Central memory CD8-positive, alpha-beta T cell (primary cell): ENCODE results near the gene SLPI.

Experiments
- ATAC-seq: fragments of 150-1000 bp; cut with Tn5 transposase; replicated peaks from 2 replicates; pipeline ENCODE4 v1.10.0; 2022; ENCODE audit warnings: mild to moderate bottlenecking, moderate FRiP score, moderate number of reproducible peaks; ENCODE audit not compliant: poor library complexity, severe bottlenecking; ENCODE audit errors: extremely low read depth
- DNase-seq, 2 donors: peaks; one replicate each; pipeline ENCODE4 v3.0.0; 2021; ENCODE audit warnings: low spot score in 2 of 2
- H3K27ac Mint-ChIP-seq: one replicate; pipeline ENCODE4 v1.8.0; 2022; ENCODE audit warnings: low read depth, mild to moderate bottlenecking, moderate library complexity, mixed read lengths
- H3K27me3 Mint-ChIP-seq: one replicate; pipeline ENCODE4 v1.8.0; 2022; ENCODE audit warnings: mixed read lengths
- H3K36me3 Mint-ChIP-seq: one replicate; pipeline ENCODE4 v1.8.0; 2022; ENCODE audit warnings: mild to moderate bottlenecking, moderate library complexity, mixed read lengths; ENCODE audit not compliant: insufficient read depth
- H3K4me1 Mint-ChIP-seq: one replicate; pipeline ENCODE4 v1.8.0; 2022; ENCODE audit warnings: mixed read lengths
- H3K4me3 Mint-ChIP-seq: one replicate; pipeline ENCODE4 v1.8.0; 2022; ENCODE audit warnings: mild to moderate bottlenecking, moderate library complexity, mixed read lengths
- H3K9me3 Mint-ChIP-seq: one replicate; pipeline ENCODE4 v1.8.0; 2022; ENCODE audit warnings: mixed read lengths

The SLPI gene

DNA sequence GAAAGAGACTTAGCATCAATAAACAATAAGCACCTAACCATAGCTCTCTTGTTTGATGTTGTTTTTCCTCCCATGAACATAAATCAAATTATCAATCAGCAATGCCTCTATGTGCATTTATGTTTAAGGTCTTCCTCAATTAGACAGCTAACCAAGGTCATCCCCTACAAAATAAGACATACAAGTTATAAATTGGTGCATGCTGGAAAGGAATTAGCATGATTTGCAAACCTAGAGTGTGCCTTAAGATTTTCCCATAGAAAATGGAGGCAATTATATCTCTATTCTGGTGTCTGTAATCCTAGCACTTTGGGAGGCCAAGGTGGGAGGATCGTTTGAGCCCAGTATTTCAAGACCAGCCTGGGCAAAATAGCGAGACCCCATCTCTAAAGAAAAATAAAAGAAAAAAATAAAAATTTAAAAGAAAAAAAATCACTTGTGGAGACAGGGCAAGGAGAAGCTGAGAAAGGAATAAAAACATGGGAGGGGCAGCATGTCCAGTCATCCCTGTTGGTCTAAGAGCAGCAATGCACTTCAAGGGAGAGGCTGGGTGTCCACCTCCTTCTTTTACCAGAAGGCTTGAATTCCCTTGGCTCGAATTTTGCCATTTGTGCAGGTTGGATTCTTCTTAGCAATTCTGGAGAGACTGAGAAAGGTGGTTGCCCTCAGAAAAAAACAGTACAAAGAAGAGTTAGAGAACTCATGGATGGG lies 9.3 kb upstream of the SLPI start:
- Mint-ChIP-seq H3K4me1 (no peaks in the 10 kb centered on the region), H3K9me3 (no peaks in the 10 kb centered on the region), H3K27ac (no peak overlapping the region), H3K36me3 (no peaks in the 10 kb centered on the region), H3K4me3 (no peak overlapping the region), H3K27me3 (peaks cover 52% of the 10 kb centered on the region)
- DNase-seq (no peak), ATAC-seq (no peak)

DNA sequence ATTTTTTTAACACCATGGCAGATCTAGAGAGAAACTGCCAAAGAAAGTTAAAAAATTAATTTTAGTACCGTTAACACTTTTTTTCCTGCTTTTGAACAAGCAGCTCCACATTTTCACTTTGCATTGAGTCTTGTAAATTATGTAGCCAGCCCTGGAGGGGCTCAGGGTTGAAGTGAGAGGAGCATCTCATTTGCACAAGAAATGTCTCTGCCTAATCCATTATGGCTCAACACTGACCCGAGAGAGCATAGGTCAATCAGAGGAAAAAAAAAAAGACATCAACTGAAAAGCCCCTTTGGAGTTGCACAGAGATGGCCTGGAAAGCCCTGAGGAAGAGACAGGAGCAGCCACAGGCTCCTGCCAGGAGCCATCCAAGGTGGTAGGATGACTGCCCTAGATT lies 4.3 kb upstream of the SLPI start:
- no peak for DNase-seq
- H3K36me3 Mint-ChIP-seq, result no peaks in the 10 kb centered on the region
- H3K9me3 Mint-ChIP-seq, result no peaks in the 10 kb centered on the region
- ATAC-seq, result no peak
- H3K4me3 Mint-ChIP-seq, result no peak overlapping the region
- no peaks in the 10 kb centered on the region for H3K4me1 Mint-ChIP-seq
- H3K27ac Mint-ChIP-seq, result no peak overlapping the region
- peaks cover 55% of the 10 kb centered on the region for H3K27me3 Mint-ChIP-seq

DNA sequence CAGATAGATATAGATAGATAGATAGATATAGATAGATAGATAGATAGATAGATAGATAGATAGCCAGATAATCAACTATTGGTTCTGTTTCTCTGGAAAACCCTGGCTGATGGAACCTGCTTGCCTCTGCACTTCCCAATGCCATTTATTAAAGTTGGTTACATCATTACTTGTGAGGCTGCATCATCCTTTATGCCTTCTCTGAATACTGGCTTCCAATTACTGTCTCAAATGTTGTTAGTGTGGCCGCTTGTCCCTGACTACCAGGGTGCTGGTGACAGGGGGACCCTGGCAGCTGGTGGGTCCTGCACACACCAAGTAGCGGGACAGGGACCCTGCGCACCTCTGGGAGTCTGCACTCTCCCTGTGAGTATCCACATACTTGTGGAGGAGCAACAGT lies 3.9 kb upstream of the SLPI start:
- no peak overlapping the region for H3K4me3 Mint-ChIP-seq
- no peaks in the 10 kb centered on the region for H3K4me1 Mint-ChIP-seq
- no peak for DNase-seq
- no peak overlapping the region for H3K27ac Mint-ChIP-seq
- no peaks in the 10 kb centered on the region for H3K36me3 Mint-ChIP-seq
- peaks cover 59% of the 10 kb centered on the region for H3K27me3 Mint-ChIP-seq
- no peaks in the 10 kb centered on the region for H3K9me3 Mint-ChIP-seq
- no peak for ATAC-seq

DNA sequence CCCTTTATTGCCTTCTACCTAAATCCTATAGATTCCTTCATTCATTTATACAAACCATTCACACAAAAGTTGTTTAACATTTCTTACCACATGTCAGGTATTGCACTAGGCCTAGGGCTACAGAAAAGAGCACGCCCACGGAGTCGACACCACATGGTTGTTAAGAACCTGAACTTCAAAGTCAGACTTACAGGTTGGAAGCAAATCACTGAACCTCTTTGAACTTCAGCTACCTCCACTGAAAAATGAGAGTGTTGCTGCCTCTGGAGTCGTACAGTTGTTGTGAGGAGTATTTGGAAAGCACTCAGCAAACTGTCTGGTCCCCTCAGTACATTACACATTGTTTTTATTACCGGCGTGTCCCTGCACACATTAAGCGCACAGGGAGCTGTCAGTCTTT lies 3.3 kb upstream of the SLPI start:
- no peaks in the 10 kb centered on the region for H3K36me3 Mint-ChIP-seq

DNA sequence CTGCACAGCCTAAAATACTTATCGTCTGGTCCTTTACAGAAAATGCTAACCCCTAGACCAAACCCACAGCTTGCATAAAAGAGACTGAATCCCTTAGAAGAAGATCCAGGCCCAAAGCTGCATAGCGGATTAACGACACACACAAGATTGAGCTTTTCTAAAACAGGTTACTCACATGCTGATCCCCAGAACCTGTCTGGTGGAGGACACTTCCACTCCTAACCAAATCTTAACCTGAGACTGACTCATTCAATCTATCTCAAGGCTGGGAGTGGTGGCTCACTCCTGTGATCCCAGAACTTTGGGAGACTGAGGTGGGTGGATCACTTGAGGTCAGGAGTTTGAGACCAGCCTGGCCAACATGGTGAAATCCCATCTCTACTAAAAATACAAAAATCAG lies 2.8 kb upstream of the SLPI start:
- Mint-ChIP-seq H3K27me3 (peaks cover 58% of the 10 kb centered on the region), H3K27ac (no peak overlapping the region), H3K9me3 (no peaks in the 10 kb centered on the region), H3K36me3 (no peaks in the 10 kb centered on the region), H3K4me3 (no peak overlapping the region), H3K4me1 (no peaks in the 10 kb centered on the region)
- DNase-seq, result no peak
- ATAC-seq, result no peak

More for the DNA sequence above, 3.3 kb upstream of the SLPI start:
- Mint-ChIP-seq H3K27me3 (peaks cover 59% of the 10 kb centered on the region), H3K4me3 (no peak overlapping the region), H3K4me1 (no peaks in the 10 kb centered on the region), H3K9me3 (no peaks in the 10 kb centered on the region), H3K27ac (no peak overlapping the region)
- DNase-seq, result no peak
- no peak for ATAC-seq

DNA sequence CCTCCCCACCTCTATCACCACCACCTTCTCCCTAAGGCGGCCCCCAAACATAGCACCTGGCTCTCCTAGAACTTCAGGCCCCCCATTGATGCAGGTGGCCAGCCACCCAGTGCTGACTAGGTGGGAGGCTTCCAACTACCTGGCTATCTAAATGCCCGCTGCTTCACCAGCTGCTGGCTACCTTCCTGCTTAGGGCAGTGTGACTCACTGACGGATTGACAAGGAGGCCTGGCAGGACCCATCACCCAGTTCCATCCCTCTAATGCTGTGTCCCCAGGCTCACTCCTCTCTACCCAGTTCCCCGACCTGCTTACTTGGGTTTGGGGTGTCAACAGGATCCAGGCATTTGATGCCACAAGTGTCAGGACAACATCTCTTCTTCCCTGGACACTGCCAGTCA lies 1.1 kb downstream of the SLPI start:
- no peaks in the 10 kb centered on the region for H3K36me3 Mint-ChIP-seq
- no peak overlapping the region for H3K27ac Mint-ChIP-seq
- DNase-seq (no peak), ATAC-seq (no peak)
- H3K9me3 Mint-ChIP-seq, result no peaks in the 10 kb centered on the region
- peaks cover 69% of the 10 kb centered on the region for H3K27me3 Mint-ChIP-seq
- H3K4me3 Mint-ChIP-seq, result no peak overlapping the region
- H3K4me1 Mint-ChIP-seq, result no peaks in the 10 kb centered on the region

DNA sequence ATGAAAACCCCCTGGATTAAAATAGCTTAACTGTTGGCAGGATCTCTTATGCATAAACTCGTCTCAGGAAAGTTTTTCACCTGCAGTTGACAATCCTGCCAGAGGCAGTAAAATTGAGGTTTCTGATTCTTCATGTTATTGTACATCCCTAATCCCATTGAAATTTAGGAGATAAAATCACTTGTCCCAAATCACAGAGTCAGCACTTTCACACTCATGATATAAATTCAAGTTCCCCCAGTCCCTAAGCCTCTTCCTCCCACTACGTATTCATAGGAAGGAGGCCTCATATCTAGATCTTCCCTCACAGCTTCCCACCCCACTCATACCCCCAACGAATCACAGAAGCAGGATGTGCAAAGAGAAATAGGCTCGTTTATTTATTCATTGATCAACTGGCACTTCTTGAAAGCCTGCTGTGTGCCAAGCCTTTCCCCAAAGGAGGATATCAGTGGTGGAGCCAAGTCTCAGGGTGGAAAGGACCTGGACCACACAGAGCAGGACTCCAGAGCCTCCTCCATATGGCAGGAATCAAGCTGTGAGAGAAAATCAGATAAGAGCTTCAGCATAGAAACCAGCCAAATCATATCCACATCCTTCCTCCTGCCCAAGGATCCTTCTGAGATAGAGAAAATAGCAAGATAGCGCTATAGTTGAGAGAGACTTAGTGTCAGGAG lies 2.3 kb downstream of the SLPI start:
- H3K36me3 Mint-ChIP-seq, result no peaks in the 10 kb centered on the region
- H3K27me3 Mint-ChIP-seq, result peaks cover 81% of the 10 kb centered on the region
- ATAC-seq (no peak), DNase-seq (no peak)
- H3K4me3 Mint-ChIP-seq, result no peak overlapping the region
- H3K27ac Mint-ChIP-seq, result no peak overlapping the region
- H3K9me3 Mint-ChIP-seq, result no peaks in the 10 kb centered on the region
- H3K4me1 Mint-ChIP-seq, result no peaks in the 10 kb centered on the region

DNA sequence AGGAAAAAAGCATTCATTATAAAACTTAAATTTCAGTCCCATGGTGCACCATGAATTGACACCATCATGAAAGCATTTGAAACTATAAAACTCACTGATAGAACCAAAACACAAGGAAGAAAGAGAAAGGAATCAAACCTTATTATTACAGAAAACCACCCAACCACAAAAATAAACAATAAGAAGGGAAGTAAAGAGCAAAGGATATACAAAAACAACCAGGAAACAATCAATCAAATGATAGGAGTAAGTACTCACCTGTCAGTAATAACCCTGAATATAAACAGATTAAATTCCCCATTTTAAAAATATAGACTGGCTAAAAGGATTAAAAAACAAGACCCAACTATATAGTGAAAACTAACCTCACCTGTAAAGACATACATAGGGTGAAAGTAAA lies 5.8 kb downstream of the SLPI start:
- ATAC-seq (no peak), DNase-seq (no peak)
- Mint-ChIP-seq H3K4me3 (no peak overlapping the region), H3K36me3 (no peaks in the 10 kb centered on the region), H3K27ac (no peak overlapping the region), H3K27me3 (peaks cover 93% of the 10 kb centered on the region), H3K9me3 (no peaks in the 10 kb centered on the region), H3K4me1 (no peaks in the 10 kb centered on the region)

DNA sequence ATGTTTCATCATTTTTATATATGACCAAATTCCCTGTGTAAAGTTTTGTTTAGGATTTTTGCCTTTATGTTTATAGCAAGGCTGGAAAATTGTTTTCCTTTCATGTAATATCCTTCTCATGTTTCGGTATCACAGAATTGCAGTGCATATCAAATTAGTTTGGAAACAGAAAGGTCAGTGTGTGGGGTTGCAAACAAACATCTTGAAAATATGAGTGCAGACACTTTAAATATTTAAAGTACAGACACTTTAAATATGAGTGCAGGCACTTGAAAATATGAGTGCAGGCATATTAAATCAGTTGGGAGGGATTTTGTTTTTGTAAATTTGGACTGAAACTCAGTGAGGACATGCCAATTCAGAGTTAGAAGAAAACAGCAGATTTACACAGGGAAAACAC lies 6.5 kb downstream of the SLPI start:
- H3K27me3 Mint-ChIP-seq, result peaks cover 89% of the 10 kb centered on the region
- H3K36me3 Mint-ChIP-seq, result no peaks in the 10 kb centered on the region
- ATAC-seq (no peak), DNase-seq (no peak)
- no peaks in the 10 kb centered on the region for H3K4me1 Mint-ChIP-seq
- no peak overlapping the region for H3K27ac Mint-ChIP-seq
- H3K4me3 Mint-ChIP-seq, result no peak overlapping the region
- no peaks in the 10 kb centered on the region for H3K9me3 Mint-ChIP-seq

DNA sequence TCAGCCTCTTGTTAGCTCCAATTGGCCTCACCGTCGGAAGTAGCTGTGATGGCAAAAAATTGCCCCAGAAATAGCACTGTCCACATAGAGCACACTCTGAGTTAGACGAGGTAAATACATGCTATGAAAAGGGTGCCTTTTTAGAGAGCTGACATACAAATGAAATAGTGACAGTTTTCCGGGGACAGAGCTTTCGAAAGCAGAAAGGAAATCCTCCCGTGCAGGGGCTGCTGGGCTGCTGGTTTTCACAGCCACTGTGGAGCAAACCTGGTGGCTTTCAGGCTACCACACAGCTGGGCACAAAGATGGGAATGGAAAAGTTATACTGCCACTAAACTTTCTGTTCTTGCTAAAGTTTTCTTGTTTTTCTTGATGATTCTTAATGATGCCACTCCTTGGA lies 8.3 kb downstream of the SLPI start:
- DNase-seq, result no peak
- Mint-ChIP-seq H3K4me3 (no peak overlapping the region), H3K4me1 (no peaks in the 10 kb centered on the region), H3K27ac (no peak overlapping the region), H3K9me3 (no peaks in the 10 kb centered on the region), H3K27me3 (peaks cover 89% of the 10 kb centered on the region), H3K36me3 (no peaks in the 10 kb centered on the region)
- no peak for ATAC-seq

DNA sequence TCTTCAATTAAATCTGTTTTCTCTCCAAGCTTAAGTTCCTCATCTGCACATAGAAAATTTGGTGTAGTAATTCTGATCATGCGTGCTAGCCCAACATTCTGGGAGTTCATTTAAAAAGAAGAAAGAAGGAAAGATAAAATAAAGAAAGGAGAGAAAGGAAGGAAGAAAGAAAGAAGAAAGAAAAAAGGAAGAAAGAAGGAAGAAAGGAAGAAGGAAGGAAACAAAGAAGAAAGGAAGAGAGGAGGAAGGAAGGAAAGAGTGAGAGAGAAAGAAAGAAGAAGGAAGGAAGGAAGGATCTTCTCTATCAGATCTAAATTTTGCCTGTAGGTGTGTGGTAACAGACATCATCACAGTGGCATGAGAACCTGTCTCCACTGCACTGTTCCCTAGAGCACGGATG lies 16.2 kb downstream of the SLPI start:
- peaks cover 9% of the 10 kb centered on the region for H3K9me3 Mint-ChIP-seq
- H3K4me3 Mint-ChIP-seq, result no peak overlapping the region
- ATAC-seq, result no peak
- no peaks in the 10 kb centered on the region for H3K4me1 Mint-ChIP-seq
- no peaks in the 10 kb centered on the region for H3K36me3 Mint-ChIP-seq
- H3K27me3 Mint-ChIP-seq, result peaks cover 86% of the 10 kb centered on the region
- no peak overlapping the region for H3K27ac Mint-ChIP-seq
- no peak for DNase-seq

DNA sequence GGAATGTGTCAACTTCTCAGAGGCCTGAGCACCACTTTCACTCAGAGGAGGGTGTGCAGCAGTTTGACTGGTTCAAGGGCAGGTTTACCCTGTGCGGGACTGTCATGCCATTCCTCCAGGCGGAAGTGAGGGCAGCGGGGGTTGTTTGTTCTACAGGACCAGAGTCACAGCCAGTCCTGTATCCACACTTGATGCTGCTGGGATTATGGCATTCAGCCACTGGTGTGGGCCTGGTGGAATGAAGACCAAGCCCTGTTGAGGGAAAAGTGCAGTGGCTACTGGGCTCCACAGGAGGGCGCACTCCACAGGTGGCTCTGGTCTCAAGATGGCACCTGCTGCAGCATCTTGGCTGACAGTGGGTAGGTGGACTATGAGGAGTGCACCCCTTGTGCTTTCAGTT lies 18.4 kb downstream of the SLPI start:
- H3K27ac Mint-ChIP-seq, result no peak overlapping the region
- DNase-seq (no peak), ATAC-seq (no peak)
- H3K9me3 Mint-ChIP-seq, result peaks cover 9% of the 10 kb centered on the region
- H3K4me1 Mint-ChIP-seq, result no peaks in the 10 kb centered on the region
- H3K36me3 Mint-ChIP-seq, result no peaks in the 10 kb centered on the region
- peaks cover 86% of the 10 kb centered on the region for H3K27me3 Mint-ChIP-seq
- H3K4me3 Mint-ChIP-seq, result no peak overlapping the region

DNA sequence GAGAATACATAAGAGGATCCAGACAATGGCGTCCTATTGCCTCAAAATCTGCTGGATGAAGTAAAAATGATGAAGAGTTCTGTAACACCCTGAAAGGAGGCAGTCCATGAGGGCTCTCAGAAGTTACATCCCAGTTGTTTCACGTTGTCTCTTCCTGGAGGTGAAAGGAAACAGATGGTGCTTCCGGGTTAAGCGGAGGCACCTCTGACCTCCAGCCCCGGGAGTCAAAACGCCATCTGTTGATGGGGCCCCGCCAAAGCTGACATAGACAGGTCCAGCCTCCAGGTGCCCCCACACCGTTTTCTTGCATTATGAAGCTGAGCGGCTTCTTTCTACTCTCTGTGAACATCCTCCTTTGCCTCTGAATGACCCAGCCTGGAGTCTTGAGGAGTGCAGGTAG lies 23.7 kb downstream of the SLPI start:
- peaks cover 73% of the 10 kb centered on the region for H3K27me3 Mint-ChIP-seq

More for the DNA sequence above, 23.7 kb downstream of the SLPI start:
- DNase-seq (no peak), ATAC-seq (no peak)
- Mint-ChIP-seq H3K27ac (no peak overlapping the region), H3K4me1 (no peaks in the 10 kb centered on the region), H3K9me3 (peaks cover 9% of the 10 kb centered on the region), H3K4me3 (no peak overlapping the region), H3K36me3 (no peaks in the 10 kb centered on the region)
